ENCODE data around the gene NT5DC4. TPM values are rescaled to one million over a fixed set of nuclear protein-coding genes. Genes with fewer than 3 reads are reported as not detected.

NT5DC4 gene
- total RNA-seq, 1 experiment from 2014 or later = 0.22 TPM

DNA sequence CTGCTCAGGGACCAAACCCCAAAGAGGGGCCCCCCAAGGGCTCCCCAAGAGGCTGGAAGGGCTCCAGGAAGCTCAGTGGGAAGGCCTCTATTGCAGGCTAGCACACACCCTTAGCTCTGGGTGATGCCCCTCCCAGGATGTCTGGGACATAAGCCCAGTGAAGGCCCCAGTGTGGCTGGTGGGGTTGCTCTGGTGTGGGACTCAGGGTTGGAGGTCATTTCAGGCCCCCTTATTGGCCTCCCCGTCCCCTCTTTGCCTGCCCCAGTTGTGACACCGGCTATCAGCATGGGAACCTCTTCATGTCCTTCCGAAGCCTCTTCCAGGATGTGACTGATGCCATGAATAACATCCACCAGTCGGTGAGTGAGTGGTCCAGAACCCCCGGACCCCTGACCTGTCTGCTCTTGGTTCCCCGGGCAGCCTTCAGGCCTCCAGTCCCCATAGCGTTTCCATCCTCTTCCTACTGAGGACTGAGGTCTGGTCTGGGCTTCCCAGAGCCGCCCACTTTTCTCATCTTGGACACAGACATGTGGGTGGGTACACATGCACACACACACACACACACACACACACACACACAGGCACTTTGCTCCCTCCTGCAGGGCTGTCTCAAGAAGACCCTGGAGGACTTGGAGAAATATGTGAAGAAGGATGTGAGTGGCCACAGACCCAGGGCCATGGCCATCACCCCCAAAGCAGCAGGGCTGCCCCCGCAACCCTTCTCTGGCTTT, 2.2 kb downstream of the NT5DC4 start:
- H4K20me1 ChIP-seq (ENCODE audit: insufficient read depth) = no peaks in the 10 kb centered on the region
- no peaks in the 10 kb centered on the region for H3K9me2 ChIP-seq (ENCODE audit: insufficient read depth)
- no peaks in the 10 kb centered on the region for H3K9me3 ChIP-seq (ENCODE audit: control insufficient read depth in 1 of 2, insufficient read depth in 1 of 2, low read depth in 1 of 2, low read length in 2 of 2)
- no peaks in the 10 kb centered on the region for H3K27me3 ChIP-seq (ENCODE audit: insufficient read depth, low read length)
- DNase-seq (ENCODE audit: low read depth, low spot score) (no peak), ATAC-seq (no peak)
- ChIA-PET POLR2A (no interaction called here), CTCF (no interaction called here), RAD21 (ENCODE audit: low non-redundant PET in 1 of 2, low total read pairs in 2 of 2, uncharacterized antibody in 2 of 2, unreplicated experiment in 2 of 2) (interaction anchor here in 1 of 2 experiments (0.7 kb wide), 1 partner anchor 122 kb away, joined by 4 read pairs; no protein-coding TSS in a partner anchor)
- no peak overlapping the region for H3K27ac ChIP-seq (ENCODE audit: low read depth, low read length)
- H3K4me1 ChIP-seq (ENCODE audit: control insufficient read depth in 1 of 2, insufficient read depth in 2 of 2, low read length in 2 of 2) = peaks cover 13 to 29% of the 10 kb centered on the region in 2 experiments
- BruUV-seq (replicated peaks) = no TSS peak
- H3K4me3 ChIP-seq (replicated peaks in 1 of 2; ENCODE audit: low read depth in 1 of 2, low read length in 2 of 2) = no peak overlapping the region
- intact Hi-C loops (cut with micrococcal nuclease) = no loop called here
- no peaks in the 10 kb centered on the region for H3K36me3 ChIP-seq (ENCODE audit: control insufficient read depth in 1 of 2, insufficient read depth in 2 of 2, low read length in 2 of 2)
- no peak overlapping the region for H2AFZ ChIP-seq (ENCODE audit: low read depth, low read length, poor library complexity, severe bottlenecking)
- no peak overlapping the region for H3K9ac ChIP-seq (ENCODE audit: low read length)
- TF ChIP-seq ZNF274 (IDR thresholded peaks at IDR 0.05; ENCODE audit: low read depth, low read length) (no peak), POLR2AphosphoS5 (IDR thresholded peaks at IDR 0.05; ENCODE audit: low read depth, low read length) (no peak), FOSL1 (IDR thresholded peaks at IDR 0.05; ENCODE audit: low read depth) (no peak), CTCF (IDR thresholded peaks at IDR 0.05 in 2 of 3, conservative IDR thresholded peaks at IDR 0.05 in 1 of 3; ENCODE audit: borderline replicate concordance in 1 of 3, insufficient read depth in 1 of 3, low read depth in 2 of 3, low read length in 2 of 3) (no peak), JUND (IDR thresholded peaks at IDR 0.05) (no peak), SIN3A (IDR thresholded peaks at IDR 0.05; ENCODE audit: low read depth) (no peak), CBX3 (IDR thresholded peaks at IDR 0.05; ENCODE audit: low read depth) (no peak), ELF1 (IDR thresholded peaks at IDR 0.05; ENCODE audit: borderline replicate concordance, low read depth) (no peak), EZH2phosphoT487 (IDR thresholded peaks at IDR 0.05; ENCODE audit: borderline replicate concordance) (no peak), SRF (IDR thresholded peaks at IDR 0.05; ENCODE audit: low read depth) (no peak)
- TF ChIP-seq, protein P1, sequence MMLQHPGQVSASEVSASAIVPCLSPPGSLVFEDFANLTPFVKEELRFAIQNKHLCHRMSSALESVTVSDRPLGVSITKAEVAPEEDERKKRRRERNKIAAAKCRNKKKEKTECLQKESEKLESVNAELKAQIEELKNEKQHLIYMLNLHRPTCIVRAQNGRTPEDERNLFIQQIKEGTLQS (IDR thresholded peaks at IDR 0.05) = no peak
- no peaks in the 10 kb centered on the region for H3K79me2 ChIP-seq (ENCODE audit: insufficient read depth, low read length)
- H3K4me2 ChIP-seq (ENCODE audit: low read length) = no peak overlapping the region
